Suppressor macrophage treated with lipopolysaccharide for 4 hours (primary cell): ENCODE data around the gene BRD1.
A peak's percentile ranks its signal among the peaks of the same experiment; 100 is the strongest.
"Not testable (repeated sequence)": the region's sequence is repeated elsewhere in the genome, so short reads cannot be mapped to it uniquely, and the experiment has no call there.

Experiments used
- DNase-seq: peaks from one replicate; pipeline ENCODE4 v3.0.0-alpha.2; 2020

BRD1 gene

GRCh38 chr22:49781886-49782285 is 45.8 kb downstream of the BRD1 start:
- not testable (repeated sequence) for DNase-seq

GRCh38 chr22:49781289-49781782 is 46.3 kb downstream of the BRD1 start:
- no peak for DNase-seq

GRCh38 chr22:49780698-49781288 is 46.9 kb downstream of the BRD1 start:
- DNase-seq = no peak

- DNase-seq = peak; percentile 38
These were observed 47.6 kb downstream of the BRD1 start for GRCh38 chr22:49779853-49780697.

GRCh38 chr22:49779211-49779610 is 48.5 kb downstream of the BRD1 start:
- DNase-seq = no peak

- DNase-seq = no peak
These were observed 50.0 kb downstream of the BRD1 start for GRCh38 chr22:49777569-49778249.

- DNase-seq = no peak
These were observed 50.8 kb downstream of the BRD1 start for GRCh38 chr22:49776891-49777290.

- DNase-seq = no peak
These were observed 51.7 kb downstream of the BRD1 start for GRCh38 chr22:49775867-49776511.

- DNase-seq = no peak
These were observed 52.3 kb downstream of the BRD1 start for GRCh38 chr22:49775191-49775866.

- DNase-seq = no peak
These were observed 53.0 kb downstream of the BRD1 start for GRCh38 chr22:49774499-49775151.

GRCh38 chr22:49774046-49774445 is 53.6 kb downstream of the BRD1 start:
- DNase-seq = no peak

GRCh38 chr22:49773531-49773930 is 54.1 kb downstream of the BRD1 start:
- DNase-seq = no peak

- no peak for DNase-seq
These were observed 55.0 kb downstream of the BRD1 start for GRCh38 chr22:49772692-49773091.

- no peak for DNase-seq
These were observed 56.2 kb downstream of the BRD1 start for GRCh38 chr22:49771266-49772065.

- no peak for DNase-seq
These were observed 57.0 kb downstream of the BRD1 start for GRCh38 chr22:49770547-49771265.

- no peak for DNase-seq
These were observed 57.8 kb downstream of the BRD1 start for GRCh38 chr22:49769691-49770546.

GRCh38 chr22:49768951-49769690 is 58.6 kb downstream of the BRD1 start:
- DNase-seq = no peak

- no peak for DNase-seq
These were observed 59.4 kb downstream of the BRD1 start for GRCh38 chr22:49768077-49768910.
